ENCODE results near the gene NKX2-8.

DNA sequence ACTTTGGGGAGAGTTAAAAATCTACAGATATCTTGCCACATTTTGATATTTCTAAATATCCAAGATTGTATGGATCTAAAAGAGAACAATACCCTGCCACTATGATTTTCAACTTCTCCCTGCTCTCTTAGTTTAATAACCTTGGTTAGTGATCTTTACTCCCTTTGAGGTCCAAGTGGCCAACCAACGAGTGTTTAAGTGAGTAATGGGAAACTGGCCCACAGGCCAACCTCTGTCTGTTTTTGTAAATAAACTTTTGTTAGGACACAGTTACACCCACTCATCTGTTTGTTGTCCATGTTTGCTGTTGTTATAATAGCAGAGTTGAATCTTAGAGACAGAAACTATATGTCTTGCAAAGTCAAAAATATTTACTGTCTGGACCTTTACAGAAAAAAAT lies 31.5 kb downstream of the NKX2-8 start:
- TF ChIP-seq, protein P1, sequence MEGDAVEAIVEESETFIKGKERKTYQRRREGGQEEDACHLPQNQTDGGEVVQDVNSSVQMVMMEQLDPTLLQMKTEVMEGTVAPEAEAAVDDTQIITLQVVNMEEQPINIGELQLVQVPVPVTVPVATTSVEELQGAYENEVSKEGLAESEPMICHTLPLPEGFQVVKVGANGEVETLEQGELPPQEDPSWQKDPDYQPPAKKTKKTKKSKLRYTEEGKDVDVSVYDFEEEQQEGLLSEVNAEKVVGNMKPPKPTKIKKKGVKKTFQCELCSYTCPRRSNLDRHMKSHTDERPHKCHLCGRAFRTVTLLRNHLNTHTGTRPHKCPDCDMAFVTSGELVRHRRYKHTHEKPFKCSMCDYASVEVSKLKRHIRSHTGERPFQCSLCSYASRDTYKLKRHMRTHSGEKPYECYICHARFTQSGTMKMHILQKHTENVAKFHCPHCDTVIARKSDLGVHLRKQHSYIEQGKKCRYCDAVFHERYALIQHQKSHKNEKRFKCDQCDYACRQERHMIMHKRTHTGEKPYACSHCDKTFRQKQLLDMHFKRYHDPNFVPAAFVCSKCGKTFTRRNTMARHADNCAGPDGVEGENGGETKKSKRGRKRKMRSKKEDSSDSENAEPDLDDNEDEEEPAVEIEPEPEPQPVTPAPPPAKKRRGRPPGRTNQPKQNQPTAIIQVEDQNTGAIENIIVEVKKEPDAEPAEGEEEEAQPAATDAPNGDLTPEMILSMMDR (conservative IDR thresholded peaks at IDR 0.05; ENCODE audit: low read depth, low read length): no peak
- no peak for TF ChIP-seq EZH2phosphoT487 (IDR thresholded peaks at IDR 0.05; ENCODE audit: borderline replicate concordance, low read length)

Measured in PC-3 (cell line).